Stomach (tissue), 9 donors: ENCODE results near the gene NPR2. TPM values are rescaled to one million over a fixed set of nuclear protein-coding genes. Genes with fewer than 3 reads are reported as not detected.

Experiments
- DNase-seq, 2 donors: peaks; one replicate each; pipeline versions ENCODE4 v3.0.0 to v3.0.0-alpha.2; 2013 to 2019
- H3K27ac ChIP-seq, 5 donors: fragments of 200-600 bp in 4 of 5; sonication (generic) in 4 of 5; one replicate each; pipeline ENCODE4 v1.5.1; 2013 to 2019; ENCODE audit warnings: mild to moderate bottlenecking in 1 of 5, moderate library complexity in 1 of 5
- H3K27me3 ChIP-seq, 3 donors: fragments of 200-600 bp; sonication (generic); one replicate each; pipeline ENCODE4 v1.5.1; 2017 to 2019; ENCODE audit warnings: mixed run types in 1 of 3
- H3K36me3 ChIP-seq, 4 donors: fragments of 200-600 bp; sonication (generic); 1 replicate in 3 of 4; 2 replicates in 1 of 4; pipeline ENCODE4 v1.5.1; 2016 to 2019
- H3K4me1 ChIP-seq, 4 donors: fragments of 200-600 bp; sonication (generic); one replicate each; pipeline ENCODE4 v1.5.1; 2016 to 2019
- H3K4me3 ChIP-seq, 4 donors: fragments of 200-600 bp; sonication (generic) in 3 of 4; one replicate each; pipeline ENCODE4 v1.5.1; 2016 to 2019; ENCODE audit warnings: mild to moderate bottlenecking in 1 of 4
- H3K9me3 ChIP-seq, 4 donors: fragments of 200-600 bp; sonication (generic); one replicate each; pipeline ENCODE4 v1.5.1; 2016 to 2019
- CTCF ChIP-seq, 7 experiments: fragments of 450-650 bp in 4 of 7; fragments of 200-600 bp in 3 of 7; sonication (generic) in 3 of 7; IDR thresholded peaks; one replicate each; pipeline ENCODE4 v1.5.1; 2016 to 2019; ENCODE audit warnings: antibody characterized with exemption in 7 of 7, control low read depth in 2 of 7, mild to moderate bottlenecking in 1 of 7
- EP300 ChIP-seq: sonication (generic); formaldehyde crosslinking; IDR thresholded peaks from one replicate; pipeline ENCODE4 v1.6.1; 2017; ENCODE audit warnings: antibody characterized with exemption
- POLR2A ChIP-seq, 4 donors: fragments of 450-650 bp; IDR thresholded peaks; one replicate each; pipeline ENCODE4 v1.6.1; 2016; ENCODE audit warnings: antibody characterized with exemption in 4 of 4, control low read depth in 2 of 4, mild to moderate bottlenecking in 1 of 4, moderate library complexity in 1 of 4
- POLR2AphosphoS5 ChIP-seq, 3 donors: sonication (generic); formaldehyde crosslinking; IDR thresholded peaks; one replicate each; pipeline ENCODE4 v1.6.1; 2016; ENCODE audit warnings: antibody characterized with exemption in 3 of 3
- WGBS, 5 donors: extraction: QIAGEN DNeasy Blood & Tissue Kit in 3 of 5; methylation state at CpG; one replicate each; pipeline versions ENCODE4 v1.1.5 to v1.1.7; 2013 to 2018; 5-methylcytosine and 5-hydroxymethylcytosine counted together
- intact Hi-C: fragments of 100-400 bp; cut with DNase I; formaldehyde crosslinking; loops from one replicate; pipeline ENCODE4 v1.15.1; 2023; ENCODE audit warnings: low total_unique reads
- polyA plus RNA-seq, 3 donors: library from polyadenylated mRNA; stranded (reverse); fragments of 200-250 nt; gene quantifications; one replicate each; pipeline ENCODE4 v1.2.3, GENCODE V29; 2013
- total RNA-seq, 5 donors: library from RNA; depleted of rRNA; stranded (reverse); fragments of >200 nt; gene quantifications; one replicate each; pipeline versions ENCODE4 v1.1.0 to v1.2.3, GENCODE V29; 2014 to 2016
- donor health status: healthy with polysubstance abuse.
- donor health status: Bipolar disorder and iron deficiency.
- donor health status: healthy.

NPR2 gene
- total and polyA plus RNA-seq, 8 donors = 3.1 to 75.5 (median 9.7) TPM

- H3K36me3 ChIP-seq = no peaks in the 10 kb centered on the region
- peak within 1 kb of the TSS; percentile 61 to 90 (median 78) for H3K4me3 ChIP-seq
- no peaks in the 10 kb centered on the region for H3K9me3 ChIP-seq
- peak within 1 kb of the TSS; percentile 95 to 100 (median 98) for H3K27ac ChIP-seq
- intact Hi-C loops = no loop called here
- DNase-seq = peak; percentile 99
- WGBS, 5 donors = 0 to 1% (median 1%) methylated on average over 4 to 53 of the region's 53 CpGs
- no peaks in the 10 kb centered on the region for H3K27me3 ChIP-seq
- TF ChIP-seq EP300 (no peak), POLR2AphosphoS5 (IDR thresholded peaks at IDR 0.05) (peak; percentile 8 to 44 (median 30)), POLR2A (IDR thresholded peaks at IDR 0.05) (no peak), CTCF (IDR thresholded peaks at IDR 0.05) (no peak)
- peaks cover 36 to 64% (median 58%) of the 10 kb centered on the region in 4 donors for H3K4me1 ChIP-seq
These were observed 37.8 kb downstream of the NPR2 start, which contains the start of gene TMEM8B for GRCh38 chr9:35829084-35829763. TMEM8B (plus strand) TSS chr9:35829228; CDS start chr9:35829448, 220 bp downstream.

- 23 to 34% (median 26%) methylated on average over 2 of the region's 2 CpGs for WGBS, 5 donors
- no peaks in the 10 kb centered on the region for H3K9me3 ChIP-seq
- TF ChIP-seq CTCF (IDR thresholded peaks at IDR 0.05) = no peak
- H3K27ac ChIP-seq = peak overlapping the region; percentile 95 to 100 (median 98)
- peaks cover 0 to under 1% (median 0%) of the 10 kb centered on the region in 4 donors for H3K36me3 ChIP-seq
- intact Hi-C loops = no loop called here
- peak overlapping the region; percentile 61 to 90 (median 78) for H3K4me3 ChIP-seq
- H3K4me1 ChIP-seq = peaks cover 41 to 69% (median 63%) of the 10 kb centered on the region in 4 donors
- no peaks in the 10 kb centered on the region for H3K27me3 ChIP-seq
- DNase-seq = no peak
These were observed 38.3 kb downstream of the NPR2 start for GRCh38 chr9:35829764-35830096.

GRCh38 chr9:35831040-35831439, 39.6 kb downstream of the NPR2 start:
- no peak for DNase-seq
- H3K4me1 ChIP-seq = peaks cover 46 to 81% (median 74%) of the 10 kb centered on the region in 4 donors

GRCh38 chr9:35832814-35833213, 41.4 kb downstream of the NPR2 start:
- intact Hi-C loops = no loop called here

More at GRCh38 chr9:35831040-35831439, 39.6 kb downstream of the NPR2 start:
- Histone ChIP-seq H3K27me3 (no peaks in the 10 kb centered on the region), H3K4me3 (no peak overlapping the region), H3K27ac (peak overlapping the region in 3 of 5 donors; percentile 1 to 100 (median 95)), H3K36me3 (peaks cover 0 to 6% (median 2%) of the 10 kb centered on the region in 4 donors), H3K9me3 (no peaks in the 10 kb centered on the region)
- TF ChIP-seq POLR2A (IDR thresholded peaks at IDR 0.05) = no peak
- no peak for TF ChIP-seq POLR2AphosphoS5 (IDR thresholded peaks at IDR 0.05)
- TF ChIP-seq CTCF (IDR thresholded peaks at IDR 0.05) = no peak
- no peak for TF ChIP-seq EP300
- intact Hi-C loops = no loop called here
- WGBS, 5 donors = 69 to 77% (median 72%) methylated on average over 4 of the region's 4 CpGs

More at GRCh38 chr9:35832814-35833213, 41.4 kb downstream of the NPR2 start:
- Histone ChIP-seq H3K27me3 (no peaks in the 10 kb centered on the region), H3K36me3 (peaks cover 0 to 6% (median 2%) of the 10 kb centered on the region in 4 donors), H3K4me3 (no peak overlapping the region), H3K9me3 (no peaks in the 10 kb centered on the region), H3K27ac (peak overlapping the region; percentile 80 to 93 (median 86)), H3K4me1 (peaks cover 46 to 79% (median 71%) of the 10 kb centered on the region in 4 donors)
- peak; percentile 59 to 78 for DNase-seq
- no peak for TF ChIP-seq POLR2A (IDR thresholded peaks at IDR 0.05)
- TF ChIP-seq POLR2AphosphoS5 (IDR thresholded peaks at IDR 0.05) = peak in 1 of 3 donors; percentile 51
- TF ChIP-seq EP300 = no peak
- TF ChIP-seq CTCF (IDR thresholded peaks at IDR 0.05) = no peak
- 40 to 63% (median 46%) methylated on average over 5 of the region's 5 CpGs for WGBS, 5 donors
